GM19099 (cell line): ENCODE results near the gene PDE6B.

Experiments
- POLR2A ChIP-seq: IDR thresholded peaks from 3 replicates; pipeline ENCODE4 v1.6.1; 2011; ENCODE audit warnings: low read depth; ENCODE audit not compliant: insufficient read length; ENCODE audit errors: extremely low read depth

Gene PDE6B

DNA sequence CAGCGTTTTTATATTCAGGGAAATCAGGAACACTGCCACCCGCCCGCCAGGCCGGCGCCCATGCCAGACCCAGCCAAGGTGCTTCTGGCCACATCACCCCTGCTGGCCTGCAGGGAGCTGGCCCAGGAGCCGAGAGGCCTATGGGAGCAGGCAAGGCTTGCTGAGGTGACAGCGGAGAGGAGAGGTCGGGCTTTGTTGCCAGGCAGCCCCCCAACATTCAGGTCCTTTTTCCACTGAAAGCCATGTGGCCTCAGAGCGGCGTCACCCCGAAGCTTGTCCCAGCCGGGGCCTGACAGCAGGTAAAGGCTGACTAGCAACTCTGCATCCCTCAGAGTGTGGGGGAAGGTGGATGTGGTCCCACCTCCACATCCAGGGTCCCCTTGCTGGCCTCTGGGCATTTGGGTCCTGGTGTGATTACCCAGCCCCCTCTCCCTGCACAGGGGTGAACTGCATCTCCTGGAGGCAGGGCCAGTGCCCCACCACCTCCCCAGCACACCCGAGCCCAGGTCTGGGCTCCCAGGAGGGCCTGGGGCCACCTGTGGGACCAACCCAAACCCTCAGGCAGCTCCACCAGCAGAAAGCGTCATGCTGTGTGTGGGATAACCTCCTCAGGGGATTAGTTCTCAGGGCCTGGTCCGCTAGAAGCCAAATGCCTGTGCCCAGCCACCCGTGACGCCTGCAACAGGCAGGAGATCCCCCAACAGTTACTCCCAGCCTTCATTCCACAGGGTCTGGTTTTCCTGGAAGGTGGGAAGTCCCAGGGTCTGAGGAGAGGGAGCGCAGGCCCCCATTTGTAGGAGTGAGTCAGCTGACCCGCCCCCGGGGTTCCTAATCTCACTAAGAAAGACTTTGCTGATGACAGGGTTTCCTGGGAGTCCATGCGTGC is at the start of gene PDE6B:
PDE6B (plus strand) TSS at position 869 of the 886 bp plus-strand sequence. CDS start 54 bp downstream, outside the sequence.
- no peak for TF ChIP-seq POLR2A

DNA sequence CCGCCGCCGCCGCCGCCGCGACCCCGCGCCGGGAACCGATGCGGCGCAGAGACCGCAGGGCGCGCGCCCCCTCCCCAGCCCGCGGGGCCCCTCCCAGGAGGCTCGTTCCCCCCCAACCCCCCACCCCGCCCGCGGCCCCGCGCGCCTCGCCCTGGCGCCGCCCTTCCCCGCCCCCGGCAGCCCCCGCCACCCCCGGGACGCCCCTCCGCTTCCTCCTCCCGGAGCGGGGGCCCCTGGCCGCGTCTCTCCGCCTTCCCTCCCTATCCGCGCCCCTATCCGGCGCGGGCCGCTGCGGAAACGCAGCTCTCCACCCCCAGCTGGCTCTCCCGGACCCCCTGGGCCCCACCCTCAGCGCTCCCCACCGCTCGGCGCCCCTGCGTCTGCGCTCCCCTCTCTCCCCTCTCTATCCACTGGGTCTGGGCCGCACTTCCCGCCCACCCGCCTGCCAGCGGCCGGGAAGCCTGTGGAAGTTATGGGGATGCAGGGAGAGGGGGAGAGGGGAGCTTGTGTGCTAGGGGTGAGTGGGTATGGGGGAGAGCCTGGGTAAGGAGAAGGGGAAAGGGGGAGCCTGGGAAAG is 49.0 kb upstream of the PDE6B start, which contains the start of gene TMEM271:
TMEM271 (minus strand) TSS at position 51 of the 577 bp plus-strand sequence. CDS start 233 bp downstream, outside the sequence.
- TF ChIP-seq POLR2A = no peak

DNA sequence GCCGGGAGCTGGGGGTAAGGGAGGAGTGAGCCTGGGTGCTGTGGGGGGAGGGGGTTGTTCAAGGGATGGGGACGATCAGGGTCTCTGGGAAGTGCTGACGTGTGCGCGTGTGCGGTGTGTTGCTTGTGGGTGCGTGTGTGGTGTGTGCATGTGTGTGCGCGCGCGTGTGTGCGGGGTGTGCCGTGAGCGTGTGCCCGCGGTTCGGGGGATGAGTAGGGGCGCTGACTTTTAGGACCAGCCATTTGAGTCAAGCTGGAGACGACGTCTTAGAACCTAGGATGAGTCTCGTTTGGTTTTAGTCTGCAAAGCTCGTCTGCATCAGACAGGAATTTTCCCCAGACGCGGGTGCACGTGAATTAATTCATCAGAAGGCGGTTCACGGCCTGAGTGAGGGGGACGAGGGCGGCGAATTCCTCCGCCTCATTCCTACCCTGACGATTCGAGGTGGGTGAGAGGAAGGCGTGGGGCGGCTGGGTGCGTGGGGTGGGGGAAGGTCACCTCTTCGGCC is 48.3 kb upstream of the PDE6B start:
- TF ChIP-seq POLR2A = no peak

DNA sequence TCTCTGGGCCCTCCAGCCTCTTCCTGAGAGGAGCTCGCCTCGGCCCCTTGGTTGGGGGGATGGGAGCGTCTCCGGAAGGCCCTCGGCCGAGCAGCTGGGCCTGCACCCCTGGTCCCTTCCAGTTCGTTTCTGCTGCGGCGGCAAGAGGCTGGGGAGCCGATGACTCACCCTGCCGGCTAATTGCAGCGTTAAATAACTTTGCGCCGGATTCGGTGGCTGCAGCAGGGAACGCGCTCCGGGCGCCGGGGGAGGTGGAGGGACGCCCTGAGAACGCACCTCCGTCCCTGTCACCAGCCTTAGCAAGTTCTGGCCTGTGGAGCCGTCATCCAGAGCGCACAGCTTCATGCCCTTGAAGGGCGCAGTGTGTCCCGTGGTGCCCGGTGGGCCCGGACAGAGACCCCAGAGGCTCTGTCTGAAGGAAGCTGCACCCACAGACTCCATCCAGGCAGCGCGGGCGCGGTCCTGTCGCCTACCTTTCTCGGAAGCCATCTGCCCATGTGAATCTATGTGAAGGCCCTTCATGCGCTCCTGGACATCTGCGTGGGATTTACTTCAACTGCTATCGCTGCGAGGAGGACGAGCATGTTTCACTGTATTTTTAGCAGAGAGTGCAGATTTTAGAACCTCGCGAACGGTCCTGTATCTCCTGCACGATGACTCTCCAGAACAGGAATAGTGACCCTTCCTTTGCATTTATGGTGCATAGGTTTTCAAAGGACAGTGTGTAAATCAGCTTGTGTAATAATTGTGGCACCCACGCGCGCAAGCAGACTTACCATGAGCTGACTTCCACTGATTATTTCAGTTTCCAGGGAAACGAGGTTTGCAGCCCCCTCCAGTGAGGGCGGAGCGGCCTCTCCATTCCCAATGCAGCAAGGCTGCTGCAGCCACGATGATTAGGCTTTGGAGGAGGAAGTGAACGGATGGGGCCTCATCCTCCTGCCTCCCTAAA is 47.6 kb upstream of the PDE6B start:
- TF ChIP-seq POLR2A = no peak

DNA sequence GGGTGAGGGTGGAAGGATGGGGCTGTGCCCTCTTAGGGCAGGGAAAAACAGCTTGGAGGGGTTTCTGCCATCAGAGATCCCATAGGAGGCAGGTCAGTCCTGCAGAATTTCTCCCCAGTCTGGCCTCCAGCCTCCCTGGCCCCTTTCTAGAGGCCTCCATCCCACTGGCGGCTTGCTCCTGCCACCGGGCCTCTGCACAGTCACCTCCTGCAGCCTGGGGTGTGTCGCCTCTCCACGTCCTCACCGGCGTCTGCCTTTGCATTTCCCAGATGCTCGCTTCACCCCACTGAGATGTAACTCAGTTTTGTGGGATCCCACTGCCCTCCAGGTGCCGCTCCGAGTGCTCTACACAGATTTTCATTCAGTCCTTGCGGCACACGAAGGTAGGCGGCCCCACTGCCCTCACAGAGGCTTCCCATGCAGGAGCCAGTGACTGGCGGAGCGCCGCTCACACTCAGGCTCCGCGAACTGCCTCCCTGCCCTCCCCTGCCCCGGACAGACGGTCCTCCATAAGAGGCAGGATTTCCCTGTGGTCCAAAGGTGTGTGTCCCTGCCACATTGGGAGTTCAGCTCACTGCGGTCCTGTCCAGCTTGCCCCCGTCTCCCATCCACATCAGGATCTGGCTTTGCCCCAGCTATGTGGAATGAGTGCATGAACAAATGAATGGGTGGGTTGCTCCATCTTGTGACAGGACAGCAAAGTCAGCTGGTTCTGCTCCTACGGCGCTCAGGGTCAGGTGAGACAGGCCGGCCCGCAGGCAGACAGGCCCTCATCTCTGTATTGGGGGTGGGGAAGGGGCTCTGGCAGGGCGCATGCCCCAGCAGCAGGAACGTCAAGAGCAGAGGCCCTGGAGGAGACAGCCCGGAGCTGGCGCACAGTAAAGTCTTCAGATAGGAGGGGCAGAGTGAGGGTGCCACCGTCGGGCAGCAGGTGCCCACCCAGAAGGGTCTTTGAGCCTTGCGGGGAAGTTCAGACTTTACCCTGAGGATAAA is 46.6 kb upstream of the PDE6B start:
- TF ChIP-seq POLR2A = no peak

DNA sequence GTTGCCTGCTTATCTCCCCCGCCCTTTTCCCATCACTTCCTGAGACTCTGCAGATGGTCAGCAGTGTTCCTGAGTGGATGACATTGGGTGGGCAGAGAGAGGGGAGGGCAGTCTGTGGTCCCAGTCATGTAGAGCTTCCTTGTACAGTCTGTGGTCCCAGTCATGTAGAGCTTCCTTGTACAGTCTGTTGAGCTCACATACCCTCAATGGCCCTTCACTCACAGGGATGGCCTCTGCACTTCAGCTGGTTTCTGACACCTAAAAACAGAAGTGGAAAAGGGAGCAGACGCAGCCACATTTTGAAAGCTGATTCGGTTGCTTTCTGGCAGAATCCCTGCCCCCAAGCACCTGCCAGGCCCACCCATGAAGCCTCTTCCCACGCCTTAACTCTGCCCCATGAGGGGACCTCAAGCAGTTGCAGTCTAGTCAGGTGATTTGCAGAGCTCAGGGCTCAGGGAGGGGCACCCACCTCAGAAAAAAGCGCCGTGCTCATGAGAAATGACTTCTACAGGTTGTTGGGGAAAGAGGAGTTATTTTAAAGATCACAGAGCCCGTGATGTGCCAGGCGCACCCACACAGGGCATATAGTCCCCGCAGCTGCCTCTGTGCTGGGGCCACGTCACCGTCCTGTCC is 45.7 kb upstream of the PDE6B start:
- no peak for TF ChIP-seq POLR2A

DNA sequence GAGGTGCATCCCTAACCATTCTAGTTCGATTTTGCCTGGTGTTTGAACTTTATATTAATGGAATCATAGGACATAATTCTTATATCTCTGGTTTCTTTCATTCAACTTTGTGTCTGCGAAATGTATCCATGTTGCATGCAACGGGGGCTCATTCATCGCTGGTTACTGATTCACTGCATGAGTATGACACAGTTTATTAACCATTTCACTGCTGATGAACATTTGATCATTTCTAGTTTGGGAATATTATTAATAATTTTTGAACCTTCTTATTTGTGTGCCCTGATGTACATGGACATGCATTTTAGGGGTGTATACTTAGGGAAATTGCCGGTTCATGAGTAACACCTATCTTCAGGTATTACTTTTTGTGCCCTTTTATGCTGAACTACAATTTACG is 44.2 kb upstream of the PDE6B start:
- TF ChIP-seq POLR2A = no peak

DNA sequence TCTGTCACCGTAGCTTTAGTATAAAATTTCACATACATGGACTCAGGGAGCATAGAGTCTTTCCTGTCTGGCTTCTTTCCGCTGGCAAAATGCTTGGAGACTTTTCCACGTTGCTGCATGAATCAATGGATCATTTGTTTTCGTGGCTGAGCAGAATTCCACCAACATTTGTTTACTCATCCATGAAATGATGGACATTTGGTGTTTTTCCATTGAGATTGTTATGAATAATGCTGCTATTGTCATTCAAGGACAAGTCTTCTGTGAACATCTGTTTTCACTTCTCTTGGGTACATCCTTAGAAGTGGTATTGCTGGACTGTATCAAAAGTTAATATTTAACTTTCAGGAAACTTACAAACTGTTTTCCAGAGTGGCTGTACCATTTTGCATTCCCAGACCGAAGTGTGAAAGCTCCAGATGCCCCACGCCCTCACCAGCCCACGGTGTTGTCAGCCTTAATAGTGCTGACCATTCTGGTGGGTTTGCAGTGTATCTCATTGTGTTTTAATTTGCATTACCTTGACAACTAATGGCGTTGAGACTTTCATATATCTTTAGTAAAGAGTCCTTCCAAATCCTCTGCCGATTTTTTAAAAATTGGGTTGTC is 43.5 kb upstream of the PDE6B start:
- no peak for TF ChIP-seq POLR2A

DNA sequence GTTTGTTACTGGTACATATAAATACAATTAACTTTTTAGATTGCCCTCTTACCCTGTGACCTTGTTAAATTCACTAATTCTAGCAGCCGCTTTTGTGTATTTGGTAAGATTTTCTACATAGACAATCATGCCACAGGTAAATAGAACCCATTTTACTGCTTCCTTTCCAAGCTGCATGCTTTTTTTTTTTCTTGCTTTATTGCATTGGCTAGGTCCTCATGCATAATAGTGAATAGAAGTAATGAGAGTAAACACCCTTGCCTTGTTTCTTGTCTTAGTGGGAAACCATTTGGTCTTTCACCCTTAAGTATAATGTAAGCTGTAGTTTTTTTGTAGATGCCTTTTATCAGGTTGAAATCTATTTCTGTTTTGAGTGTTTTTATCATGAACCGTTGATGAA is 41.6 kb upstream of the PDE6B start:
- no peak for TF ChIP-seq POLR2A

DNA sequence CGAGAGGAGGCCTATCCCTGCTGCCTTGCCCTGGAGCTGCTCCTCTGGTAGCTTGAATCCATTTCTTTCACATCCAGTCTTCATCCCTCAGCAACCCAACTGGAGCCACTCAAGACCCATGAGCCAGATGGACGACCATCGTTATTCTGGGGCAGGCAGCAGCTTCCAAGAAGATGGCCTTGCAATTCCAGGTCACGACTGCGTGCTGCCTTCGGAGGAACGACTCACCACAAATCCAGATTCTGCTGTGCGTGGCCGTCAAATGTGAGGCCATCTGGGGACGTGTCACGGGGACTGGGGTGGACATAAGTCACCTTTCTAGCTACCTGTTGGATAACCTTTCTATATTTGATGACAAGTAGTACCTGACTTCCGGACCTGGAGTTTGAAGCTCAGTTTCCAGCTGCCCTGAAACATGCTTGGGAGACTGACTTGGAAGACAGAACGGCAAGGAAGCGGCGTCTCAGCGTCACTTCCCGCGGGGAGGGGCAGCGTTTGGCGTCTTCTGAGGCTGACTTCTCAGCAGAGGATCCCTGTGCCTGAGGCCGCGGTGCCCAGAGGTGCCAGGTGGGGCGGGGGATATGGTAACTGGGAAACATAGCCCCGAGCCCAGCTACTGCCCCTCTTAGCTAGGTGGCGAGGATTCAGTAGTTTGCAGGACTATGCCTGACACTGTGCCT is 37.6 kb upstream of the PDE6B start:
- no peak for TF ChIP-seq POLR2A

DNA sequence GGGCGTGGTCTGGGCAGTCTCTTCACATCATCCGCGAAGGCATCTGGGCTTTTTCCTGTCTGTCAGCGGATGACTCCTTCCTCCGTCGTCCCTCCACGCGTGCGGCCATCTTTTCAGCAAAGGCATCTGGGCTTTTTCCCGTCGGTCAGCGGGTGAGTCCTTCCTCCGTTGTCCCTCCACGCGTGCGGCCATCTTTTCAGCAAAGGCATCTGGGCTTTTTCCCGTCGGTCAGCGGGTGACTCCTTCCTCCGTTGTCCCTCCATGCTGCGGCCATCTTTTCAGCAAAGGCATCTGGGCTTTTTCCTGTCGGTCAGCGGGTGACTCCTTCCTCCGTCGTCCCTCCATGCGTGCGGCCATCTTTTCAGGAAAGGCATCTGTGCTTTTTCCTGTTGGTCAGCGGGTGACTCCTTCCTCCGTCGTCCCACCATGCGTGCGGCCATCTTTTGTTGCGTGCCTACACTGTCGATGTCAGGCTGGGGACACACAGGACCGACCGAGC is 37.0 kb upstream of the PDE6B start:
- no peak for TF ChIP-seq POLR2A
